DND-41 (cell line): ENCODE measurements around the gene HDGF.

Experiments used
- CTCF ChIP-seq: IDR thresholded peaks from 2 replicates; pipeline ENCODE4 v1.5.1; 2012; ENCODE audit warnings: borderline replicate concordance, low read length, moderate library complexity, mild to moderate bottlenecking; ENCODE audit not compliant: poor library complexity, severe bottlenecking; ENCODE audit errors: extremely low read depth
- EZH2 ChIP-seq: IDR thresholded peaks from 3 replicates; pipeline ENCODE4 v1.6.1; 2012; ENCODE audit warnings: borderline replicate concordance, low read depth, mild to moderate bottlenecking, moderate library complexity, low read length, inconsistent platforms; ENCODE audit not compliant: severe bottlenecking

- TF ChIP-seq CTCF (no peak), EZH2 (no peak)
Observed at GRCh38 chr1:156772728-156773497, 21.4 kb upstream of the HDGF start.
